Hematopoietic multipotent progenitor cell (in vitro differentiated cells): ENCODE measurements around the gene RIMBP2. TPM values are rescaled to one million over a fixed set of nuclear protein-coding genes. Genes with fewer than 3 reads are reported as not detected.

Source experiments
- DNase-seq, 3 donors: peaks; one replicate each; pipeline ENCODE4 v3.0.0-alpha.2; 2011 to 2015; ENCODE audit warnings: low read depth in 2 of 3, low spot score in 2 of 3
- total RNA-seq: library from RNA; depleted of rRNA; stranded (reverse); fragments of >200 nt; gene quantifications from one replicate; pipeline ENCODE4 v1.2.3, GENCODE V29; 2012

Gene RIMBP2
- total RNA-seq, 1 donor, result 0.27 TPM

DNA sequence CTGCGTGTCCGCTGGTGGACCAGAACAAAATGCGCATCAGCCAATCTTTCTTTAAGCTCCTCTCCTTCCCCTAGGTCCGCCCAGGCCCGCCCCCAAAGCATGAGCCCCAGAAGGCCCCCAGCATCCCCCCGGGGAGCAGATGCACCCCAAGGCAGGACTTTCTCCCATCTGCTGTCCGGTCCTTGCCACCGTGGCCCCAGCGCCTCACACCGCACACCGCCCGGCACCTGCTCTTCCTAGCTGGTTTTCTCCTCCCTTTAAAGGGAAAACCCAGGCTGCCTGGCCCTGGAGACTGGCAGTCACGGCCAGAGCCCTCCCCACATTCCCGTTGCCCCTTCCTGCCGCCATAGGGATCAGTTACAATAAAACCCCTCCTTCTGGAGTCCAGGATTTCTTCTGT lies 30.2 kb downstream of the RIMBP2 start:
- DNase-seq, result no peak

- DNase-seq, result no peak
These were observed 30.8 kb downstream of the RIMBP2 start for GRCh38 chr12:130685250-130685787.

DNA sequence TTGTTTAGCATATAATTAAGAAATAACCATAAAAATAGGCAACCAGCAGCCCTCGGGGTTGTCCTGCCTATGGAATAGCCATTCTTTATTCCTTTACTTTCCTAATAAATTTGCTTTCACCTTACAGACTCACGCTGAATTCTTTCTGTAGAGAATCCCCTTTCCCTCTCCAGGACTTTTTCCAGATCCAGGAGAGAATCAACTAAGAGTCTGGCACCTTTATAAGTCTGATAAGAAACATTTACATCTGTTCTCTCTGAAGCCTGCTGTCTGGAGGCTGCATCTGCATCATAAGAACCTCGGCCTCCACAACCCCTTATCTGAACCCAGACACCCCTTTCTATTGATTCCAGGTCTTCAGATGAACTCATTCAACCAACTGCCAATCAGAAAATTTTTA lies 32.3 kb downstream of the RIMBP2 start:
- no peak for DNase-seq

- no peak for DNase-seq
These were observed 33.0 kb downstream of the RIMBP2 start for GRCh38 chr12:130683080-130683479.

DNA sequence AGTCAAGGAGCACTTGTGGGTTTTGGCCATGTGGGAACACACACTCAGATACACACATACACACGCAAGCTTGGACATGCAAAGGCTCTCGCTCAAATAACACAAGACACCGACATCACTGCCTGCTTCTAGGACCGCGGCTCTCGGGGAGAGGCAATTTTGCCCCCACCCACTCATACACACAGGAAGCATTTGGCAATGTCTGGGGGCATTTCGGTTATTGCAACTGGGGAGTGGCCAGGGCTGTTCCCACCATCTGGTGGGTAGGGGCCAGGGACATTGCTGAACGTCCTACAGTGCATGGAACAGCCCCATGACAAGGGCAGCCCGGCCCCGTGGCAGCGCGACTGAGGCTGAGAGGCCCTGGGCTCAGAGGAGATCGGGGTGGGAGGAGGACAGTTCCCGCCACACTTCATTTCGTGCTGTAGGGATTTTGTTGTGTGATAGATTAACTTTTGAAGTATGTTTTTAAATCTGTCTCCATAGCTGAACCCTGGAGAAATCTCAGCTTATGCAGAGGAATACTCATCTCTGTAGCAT lies 35.6 kb downstream of the RIMBP2 start:
- no peak for DNase-seq

DNA sequence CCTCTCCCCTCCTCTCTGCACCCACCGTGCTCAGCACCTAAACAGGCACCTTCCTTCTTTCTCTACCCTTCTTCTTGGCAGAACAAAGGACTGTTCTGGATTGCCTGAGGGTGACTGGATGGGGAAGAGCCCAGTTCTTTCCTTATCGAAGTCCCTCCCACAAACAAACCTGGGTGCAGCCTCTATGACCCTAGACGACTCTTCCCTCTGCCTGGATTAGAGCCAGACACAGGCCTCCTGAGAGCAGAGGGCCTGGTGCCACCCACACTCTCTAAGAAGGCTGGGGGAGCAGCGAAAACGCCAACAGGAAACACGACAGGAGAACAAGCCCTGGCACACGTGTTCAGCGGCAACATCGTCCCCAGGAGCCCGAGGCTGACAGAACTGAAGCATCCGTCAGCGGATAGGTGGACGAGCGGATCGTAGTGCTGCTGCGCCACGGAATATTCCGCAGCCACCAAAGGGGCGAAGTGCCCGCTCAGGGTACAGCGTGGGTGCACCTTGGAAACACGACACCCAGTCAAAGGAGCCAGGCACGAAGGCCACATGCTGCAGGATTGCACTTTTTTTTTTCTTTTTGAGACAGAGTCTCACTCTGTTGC lies 38.0 kb downstream of the RIMBP2 start:
- DNase-seq, result no peak

DNA sequence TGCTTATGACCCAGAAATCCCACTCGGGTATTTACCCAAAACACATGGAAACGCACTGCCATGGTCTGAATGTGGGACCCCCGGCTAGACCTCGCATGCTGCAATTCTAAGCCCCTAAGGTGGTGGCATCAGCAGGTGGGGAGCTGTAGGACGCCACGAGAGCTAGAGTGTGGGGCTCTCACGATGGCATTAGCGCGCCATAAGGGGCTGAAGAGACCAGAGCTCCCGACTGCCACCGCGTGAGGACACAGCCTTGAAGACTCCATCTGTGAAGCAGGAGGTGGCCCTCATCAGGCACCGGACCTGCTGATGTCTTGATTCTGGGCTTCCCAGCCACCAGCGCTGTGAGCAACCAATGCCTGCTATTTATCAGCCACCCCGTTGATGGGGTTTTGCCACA lies 40.3 kb downstream of the RIMBP2 start:
- no peak for DNase-seq

DNA sequence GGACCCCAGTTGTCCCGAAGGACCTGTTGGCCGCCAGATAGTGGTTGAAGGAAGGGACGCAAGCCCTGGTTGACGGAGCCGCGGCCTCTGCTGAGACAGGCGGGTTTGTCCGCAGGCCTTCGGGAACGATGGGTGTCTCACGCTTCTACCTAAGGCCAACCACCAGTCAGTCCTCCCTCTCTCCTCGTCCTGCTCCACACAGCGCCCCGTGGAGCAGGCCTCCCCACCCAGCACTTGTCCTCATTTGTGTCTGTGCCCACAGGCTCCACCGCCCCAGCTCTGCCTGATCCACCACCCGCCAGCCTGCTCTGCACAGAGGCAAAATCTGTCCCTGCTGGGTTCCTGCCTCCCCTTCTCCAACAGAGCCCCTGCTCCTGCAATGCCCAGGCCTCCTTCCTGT lies 41.0 kb downstream of the RIMBP2 start:
- no peak for DNase-seq

DNA sequence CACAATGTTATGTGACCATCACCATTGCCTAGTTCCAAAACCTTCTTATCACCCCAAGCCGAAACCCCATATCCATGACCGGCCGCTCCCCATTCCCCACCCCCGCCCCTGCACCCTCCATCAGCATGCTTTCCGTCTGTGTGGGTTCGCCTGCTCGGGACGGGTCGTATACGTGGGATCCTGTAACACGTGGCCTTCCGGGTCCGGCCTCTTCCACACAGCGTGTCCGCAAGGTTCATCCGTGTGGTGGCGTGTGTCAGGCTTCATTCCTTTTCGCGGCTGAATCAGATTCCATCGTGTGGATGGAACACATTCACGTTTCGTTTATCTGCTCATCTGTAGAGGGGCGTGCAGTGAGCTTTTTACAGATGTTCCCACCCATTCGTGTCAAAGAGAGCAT lies 41.4 kb downstream of the RIMBP2 start:
- no peak for DNase-seq

GRCh38 chr12:130673036-130673705 lies 42.9 kb downstream of the RIMBP2 start:
- DNase-seq, result no peak

- DNase-seq, result no peak
These were observed 43.8 kb downstream of the RIMBP2 start for GRCh38 chr12:130672089-130672820.

DNA sequence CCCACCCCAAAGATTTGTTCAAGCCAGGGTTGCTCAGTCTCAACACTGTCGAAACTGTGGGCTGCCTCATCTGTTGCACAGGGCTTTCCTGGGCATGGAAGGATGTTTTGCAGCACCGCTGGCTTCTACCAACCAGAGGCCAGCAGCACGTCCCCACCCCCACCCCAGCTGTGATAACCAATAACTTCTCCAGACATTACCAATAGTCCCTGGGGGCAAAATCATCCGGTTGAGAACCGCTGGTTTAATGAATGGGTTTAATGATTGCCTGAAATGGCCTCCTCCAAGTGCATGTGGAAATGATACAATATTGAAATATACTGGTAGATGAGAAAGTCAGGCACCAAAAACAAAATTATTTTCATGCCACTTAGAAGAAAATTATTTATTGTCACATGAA lies 44.5 kb downstream of the RIMBP2 start:
- DNase-seq, result no peak

DNA sequence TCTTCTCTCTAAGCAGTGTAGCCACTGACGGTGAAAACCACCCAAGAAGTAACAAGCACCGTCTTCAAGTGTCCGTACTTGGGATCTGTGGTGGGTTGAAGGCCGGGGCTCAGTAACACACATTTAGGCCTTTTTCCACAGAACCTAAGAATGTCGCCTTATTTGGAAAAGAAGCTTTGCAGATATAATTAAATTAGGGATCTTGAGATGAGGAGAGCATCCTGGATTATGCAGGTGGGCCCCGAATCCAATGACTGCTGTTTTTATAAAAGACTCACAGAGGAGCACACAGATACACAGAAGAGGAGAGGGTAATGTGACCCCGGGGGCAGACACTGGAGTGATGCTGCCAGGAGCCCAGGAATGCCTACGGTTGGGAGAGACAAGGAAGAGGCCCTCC lies 46.3 kb downstream of the RIMBP2 start:
- DNase-seq, result no peak

DNA sequence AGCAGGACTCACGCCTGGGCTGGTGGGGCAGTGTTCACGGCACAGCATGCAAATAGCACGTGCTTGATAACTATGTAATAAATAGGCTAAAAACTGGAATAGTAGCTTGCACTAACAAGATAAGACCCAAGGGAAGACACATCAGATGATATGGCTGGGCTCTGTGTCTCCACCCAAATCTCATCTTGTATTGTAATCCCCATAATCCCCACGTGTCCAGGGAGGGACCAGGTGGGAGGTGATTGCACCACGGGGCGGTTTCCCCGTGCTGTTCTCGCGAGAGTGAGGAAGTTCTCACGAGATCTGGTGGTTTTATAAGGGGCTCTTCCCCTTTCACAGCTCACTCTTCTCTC lies 46.9 kb downstream of the RIMBP2 start:
- DNase-seq, result no peak

DNA sequence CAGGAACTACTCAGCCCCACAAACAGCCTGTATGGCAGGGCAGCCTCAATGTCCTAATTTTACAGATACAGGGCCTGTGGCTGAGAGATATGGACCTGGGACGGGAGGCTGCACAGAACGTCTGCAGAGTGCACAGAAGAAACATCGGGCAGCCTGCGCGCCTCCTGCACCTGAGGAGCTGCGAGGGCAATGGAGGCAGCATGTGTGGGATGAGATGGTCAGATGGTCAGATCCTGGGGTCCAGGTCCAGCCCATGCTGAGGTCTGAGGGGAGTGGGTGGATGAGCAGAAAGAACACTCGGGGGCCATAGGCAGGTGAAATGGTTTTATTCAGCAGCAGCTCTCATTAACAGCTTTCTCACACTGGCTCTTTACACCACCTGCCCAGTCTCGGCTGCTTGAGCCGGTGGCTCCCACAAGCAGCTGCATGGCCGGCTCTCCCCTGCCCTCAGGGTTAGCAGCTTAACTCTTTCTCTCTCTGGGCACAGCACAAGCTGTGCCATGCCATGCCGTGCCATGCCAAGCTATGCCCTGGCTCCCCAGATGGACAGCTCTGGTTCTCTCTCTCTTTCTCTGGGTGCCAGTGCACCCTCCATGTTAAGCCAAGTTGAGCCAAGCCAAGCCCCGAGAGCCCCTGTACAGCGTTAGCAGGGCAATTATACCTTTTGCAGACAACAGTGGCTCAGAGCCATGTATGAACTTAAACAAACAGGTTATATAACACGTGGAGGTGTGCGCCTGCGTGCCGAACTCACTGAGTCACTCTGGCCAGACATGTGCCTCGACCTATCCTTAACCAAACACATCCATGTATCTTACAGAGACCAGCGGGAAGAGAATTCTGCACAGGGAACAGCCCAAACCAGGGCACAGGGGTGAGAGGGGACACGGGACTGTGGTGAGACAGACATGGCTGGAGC lies 47.6 kb downstream of the RIMBP2 start:
- DNase-seq, result no peak

- DNase-seq, result no peak
These were observed 48.6 kb downstream of the RIMBP2 start for GRCh38 chr12:130667421-130667960.

DNA sequence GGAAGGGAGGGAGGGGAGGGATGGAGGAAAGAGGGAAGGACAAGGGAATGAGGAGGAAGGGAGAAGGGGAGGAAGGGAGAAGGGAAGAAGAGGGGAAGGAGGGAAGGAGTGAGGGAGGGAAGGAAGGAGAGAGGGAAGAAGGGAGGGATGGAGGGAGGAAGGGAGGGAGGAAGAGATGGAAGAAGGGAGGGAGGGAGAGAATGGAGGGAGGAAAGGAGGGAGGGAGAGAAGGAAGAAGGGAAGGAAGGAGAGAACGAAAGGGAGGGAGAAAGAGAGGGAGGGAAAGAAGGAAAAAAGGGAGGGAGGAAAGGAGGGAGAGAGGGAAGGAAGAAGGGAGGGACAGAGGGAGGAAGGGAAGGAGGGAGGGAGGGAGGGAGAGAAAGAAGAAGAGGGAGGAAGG lies 49.5 kb downstream of the RIMBP2 start:
- no peak for DNase-seq

GRCh38 chr12:130665753-130666152 lies 50.3 kb downstream of the RIMBP2 start:
- no peak for DNase-seq

GRCh38 chr12:130664772-130665171 lies 51.3 kb downstream of the RIMBP2 start:
- DNase-seq, result no peak

- no peak for DNase-seq
These were observed 51.8 kb downstream of the RIMBP2 start for GRCh38 chr12:130664252-130664651.
